Uterus (tissue), 2 donors: ENCODE measurements around the gene NUP42.

Experiments used
- CTCF ChIP-seq, 4 experiments: fragments of 200-600 bp in 2 of 4; fragments of 450-650 bp in 2 of 4; sonication (generic) in 2 of 4; IDR thresholded peaks; one replicate each; pipeline ENCODE4 v1.5.1; 2016 to 2019; ENCODE audit warnings: antibody characterized with exemption in 4 of 4, mild to moderate bottlenecking in 2 of 4, moderate library complexity in 1 of 4
- POLR2A ChIP-seq, 2 donors: fragments of 450-650 bp; IDR thresholded peaks; one replicate each; pipeline ENCODE4 v1.6.1; 2016; ENCODE audit warnings: antibody characterized with exemption in 2 of 2, mild to moderate bottlenecking in 1 of 2, moderate library complexity in 1 of 2

GRCh38 chr7:23214938-23215337, 33.1 kb downstream of the NUP42 start:
- TF ChIP-seq CTCF (IDR thresholded peaks at IDR 0.05), result no peak
- TF ChIP-seq POLR2A (IDR thresholded peaks at IDR 0.05), result no peak
